ENCODE results near the gene DPP7. TPM values are rescaled to one million over a fixed set of nuclear protein-coding genes. Genes with fewer than 3 reads are reported as not detected.
"Not testable (repeated sequence)": the region's sequence is repeated elsewhere in the genome, so short reads cannot be mapped to it uniquely, and the experiment has no call there.

The DPP7 gene
- total and polyA plus RNA-seq, 9 of the 15 experiments (the other 6 are each of a cell fraction or from before 2014, with no cell fraction given), result 0.99 to 365 (median 132) TPM

- TF ChIP-seq USF2 (CRISPR knock-in tag; IDR thresholded peaks at IDR 0.05) (peak; percentile 78), CXXC5 (CRISPR knock-in tag; IDR thresholded peaks at IDR 0.05) (peak; percentile 51; the same call in 1 of the 2 replicates), L3MBTL2 (IDR thresholded peaks at IDR 0.05) (0 out of 2 replicates have a peak, but pooled peaks have one; percentile 20), POLR3A (IDR thresholded peaks at IDR 0.05; ENCODE audit: borderline replicate concordance, extremely low read depth, insufficient read depth, insufficient read length) (peak; percentile 18), BHLHE40 (IDR thresholded peaks at IDR 0.05; ENCODE audit: low read length) (peak; percentile 56; the same call in 1 of the 2 replicates), USF1 (CRISPR knock-in tag; IDR thresholded peaks at IDR 0.05) (peak; percentile 76), NR2C2 (tag; IDR thresholded peaks at IDR 0.05) (peak; percentile 12; the same call in 1 of the 2 replicates)
- not testable (repeated sequence) for TF ChIP-seq NR2C2 (CRISPR knock-in tag; IDR thresholded peaks at IDR 0.05)
These were observed 7.6 kb upstream of the DPP7 start (continued) for GRCh38 chr9:137121927-137122795.

All from K562 (cell line).